H9 (cell line): ENCODE measurements around the gene POF1B. TPM values are rescaled to one million over a fixed set of nuclear protein-coding genes. Genes with fewer than 3 reads are reported as not detected.

Experiments used
- DNase-seq: peaks from one replicate; pipeline ENCODE4 v3.0.0-alpha.2; 2017
- H2AFZ ChIP-seq: one replicate; pipeline ENCODE4 v1.6.1; 2013; ENCODE audit warnings: mild to moderate bottlenecking, low read length, control low read depth, moderate library complexity
- H2AK5ac ChIP-seq: 2 replicates; pipeline ENCODE4 v1.6.1; 2013; ENCODE audit warnings: low read length, control low read depth, mixed read lengths; ENCODE audit not compliant: insufficient read length
- H2BK120ac ChIP-seq: one replicate; pipeline ENCODE4 v1.6.1; 2013; ENCODE audit warnings: low read depth, mild to moderate bottlenecking, low read length, control low read depth, inconsistent platforms; ENCODE audit not compliant: poor library complexity, severe bottlenecking
- H2BK12ac ChIP-seq: 2 replicates; pipeline ENCODE4 v1.6.1; 2013; ENCODE audit warnings: low read length, control low read depth, mixed read lengths, low read depth; ENCODE audit not compliant: insufficient read length
- H2BK15ac ChIP-seq: 2 replicates; pipeline ENCODE4 v1.6.1; 2013; ENCODE audit warnings: low read depth, low read length, control low read depth
- H2BK20ac ChIP-seq: one replicate; pipeline ENCODE4 v1.6.1; 2013; ENCODE audit warnings: low read depth, mild to moderate bottlenecking, low read length, control low read depth, inconsistent platforms; ENCODE audit not compliant: poor library complexity, severe bottlenecking
- H2BK5ac ChIP-seq: 2 replicates; pipeline ENCODE4 v1.6.1; 2013; ENCODE audit warnings: low read length, control low read depth, mixed read lengths; ENCODE audit not compliant: insufficient read length
- H3K14ac ChIP-seq: 2 replicates; pipeline ENCODE4 v1.6.1; 2013; ENCODE audit warnings: low read length, control low read depth; ENCODE audit not compliant: insufficient read depth
- H3K18ac ChIP-seq: 2 replicates; pipeline ENCODE4 v1.6.1; 2013; ENCODE audit warnings: low read depth, mild to moderate bottlenecking, mixed read lengths, low read length, control low read depth; ENCODE audit not compliant: insufficient read length
- H3K23ac ChIP-seq: 2 replicates; pipeline ENCODE4 v1.6.1; 2013; ENCODE audit warnings: low read length, control low read depth, mixed read lengths, low read depth; ENCODE audit not compliant: insufficient read length
- H3K23me2 ChIP-seq: 2 replicates; pipeline ENCODE4 v1.6.1; 2013; ENCODE audit warnings: low read depth, mild to moderate bottlenecking, mixed read lengths, low read length, control low read depth; ENCODE audit not compliant: insufficient read length, poor library complexity, severe bottlenecking
- H3K27ac ChIP-seq: 2 replicates; pipeline ENCODE4 v1.5.1; 2013; ENCODE audit warnings: low read length, control low read depth, mixed read lengths, low read depth; ENCODE audit not compliant: insufficient read length
- H3K27me3 ChIP-seq: 2 replicates; pipeline ENCODE4 v1.6.1; 2013; ENCODE audit warnings: low read length, control low read depth, inconsistent platforms; ENCODE audit not compliant: insufficient read depth
- H3K4ac ChIP-seq: 2 replicates; pipeline ENCODE4 v1.6.1; 2013; ENCODE audit warnings: low read depth, mild to moderate bottlenecking, control low read depth, inconsistent platforms, low read length, moderate library complexity
- H3K4me1 ChIP-seq: 2 replicates; pipeline ENCODE4 v1.6.1; 2013; ENCODE audit warnings: low read length, control low read depth, inconsistent platforms; ENCODE audit not compliant: insufficient read depth
- H3K4me2 ChIP-seq: 2 replicates; pipeline ENCODE4 v1.6.1; 2013; ENCODE audit warnings: low read length, control low read depth, mixed read lengths; ENCODE audit not compliant: insufficient read length, insufficient read depth
- H3K56ac ChIP-seq: 2 replicates; pipeline ENCODE4 v1.6.1; 2013; ENCODE audit warnings: low read depth, mild to moderate bottlenecking, mixed read lengths, low read length, control low read depth; ENCODE audit not compliant: insufficient read length
- H3K79me1 ChIP-seq: 2 replicates; pipeline ENCODE4 v1.6.1; 2013; ENCODE audit warnings: low read depth, mild to moderate bottlenecking, moderate library complexity, low read length, control low read depth, inconsistent platforms; ENCODE audit not compliant: insufficient read depth, poor library complexity, severe bottlenecking
- H3K79me2 ChIP-seq: 2 replicates; pipeline ENCODE4 v1.6.1; 2013; ENCODE audit warnings: low read length, control low read depth, inconsistent platforms; ENCODE audit not compliant: insufficient read depth
- H3K9ac ChIP-seq: 2 replicates; pipeline ENCODE4 v1.6.1; 2013; ENCODE audit warnings: low read length, control low read depth, mixed read lengths; ENCODE audit not compliant: insufficient read length; ENCODE audit errors: extremely low read depth
- H3K9me3 ChIP-seq: one replicate; pipeline ENCODE4 v1.6.1; 2013; ENCODE audit warnings: low read depth, low read length, inconsistent platforms; ENCODE audit not compliant: control insufficient read depth
- H3T11ph ChIP-seq: one replicate; pipeline ENCODE4 v1.6.1; 2013; ENCODE audit warnings: mild to moderate bottlenecking, low read length, control low read depth, inconsistent platforms
- H4K20me1 ChIP-seq: one replicate; pipeline ENCODE4 v1.6.1; 2013; ENCODE audit not compliant: control insufficient read depth, insufficient read length, insufficient read depth
- H4K5ac ChIP-seq: 2 replicates; pipeline ENCODE4 v1.6.1; 2013; ENCODE audit warnings: low read depth, mild to moderate bottlenecking, mixed read lengths, low read length, control low read depth; ENCODE audit not compliant: insufficient read length
- H4K8ac ChIP-seq: replicated peaks from 2 replicates; pipeline ENCODE4 v1.6.1; 2013; ENCODE audit warnings: low read length, control low read depth, mixed read lengths, low read depth; ENCODE audit not compliant: insufficient read length
- H4K91ac ChIP-seq: 2 replicates; pipeline ENCODE4 v1.6.1; 2013; ENCODE audit warnings: low read depth, mild to moderate bottlenecking, moderate library complexity, mixed read lengths, low read length, control low read depth; ENCODE audit not compliant: insufficient read length
- H3K27ac Mint-ChIP-seq, 3 experiments: 2 replicates in 2 of 3; 3 replicates in 1 of 3; pipeline ENCODE4 v1.8.0; 2020 to 2021; ENCODE audit warnings: mixed read lengths in 3 of 3, mild to moderate bottlenecking in 1 of 3, moderate library complexity in 1 of 3
- H3K27me3 Mint-ChIP-seq: 2 replicates; pipeline ENCODE4 v1.8.0; 2021; ENCODE audit warnings: low read depth, mild to moderate bottlenecking, moderate library complexity, mixed read lengths
- H3K36me3 Mint-ChIP-seq, 3 experiments: 2 replicates in 2 of 3; 3 replicates in 1 of 3; pipeline ENCODE4 v1.8.0; 2020 to 2021; ENCODE audit warnings: low read depth in 3 of 3, mixed read lengths in 3 of 3; ENCODE audit not compliant: insufficient read depth in 1 of 3
- H3K4me1 Mint-ChIP-seq, 2 experiments: 2 replicates each; pipeline ENCODE4 v1.8.0; 2020; ENCODE audit warnings: mixed read lengths in 2 of 2
- H3K4me3 Mint-ChIP-seq, 2 experiments: 2 replicates in 1 of 2; 3 replicates in 1 of 2; pipeline ENCODE4 v1.8.0; 2020 to 2021; ENCODE audit warnings: mild to moderate bottlenecking in 2 of 2, mixed read lengths in 2 of 2, moderate library complexity in 1 of 2
- H3K9me3 Mint-ChIP-seq, 2 experiments: 2 replicates in 1 of 2; 3 replicates in 1 of 2; pipeline ENCODE4 v1.8.0; 2020; ENCODE audit warnings: mild to moderate bottlenecking in 2 of 2, mixed read lengths in 2 of 2, moderate library complexity in 1 of 2
- WGBS: extraction: QIAGEN DNeasy Blood & Tissue Kit; methylation state at CpG from one replicate; pipeline ENCODE4 v1.1.7; 2013; ENCODE audit warnings: missing lambda C conversion rate, low lambda C conversion rate, mixed read lengths; ENCODE audit not compliant: insufficient read length; ENCODE audit errors: extremely low coverage; 5-methylcytosine and 5-hydroxymethylcytosine counted together
- total RNA-seq: library from RNA; stranded (reverse); gene quantifications from 2 replicates; pipeline ENCODE4 v1.2.1, GENCODE V29; 2021
- TF ChIP-seq, protein P1 (sequence below): fragments of 200-600 bp; sonication (generic); conservative IDR thresholded peaks from 3 replicates; pipeline ENCODE4 v1.8.0; 2021; ENCODE audit warnings: antibody characterized with exemption, mild to moderate bottlenecking

The POF1B gene
- total RNA-seq, 1 experiment from 2014 or later, result not detected

DNA sequence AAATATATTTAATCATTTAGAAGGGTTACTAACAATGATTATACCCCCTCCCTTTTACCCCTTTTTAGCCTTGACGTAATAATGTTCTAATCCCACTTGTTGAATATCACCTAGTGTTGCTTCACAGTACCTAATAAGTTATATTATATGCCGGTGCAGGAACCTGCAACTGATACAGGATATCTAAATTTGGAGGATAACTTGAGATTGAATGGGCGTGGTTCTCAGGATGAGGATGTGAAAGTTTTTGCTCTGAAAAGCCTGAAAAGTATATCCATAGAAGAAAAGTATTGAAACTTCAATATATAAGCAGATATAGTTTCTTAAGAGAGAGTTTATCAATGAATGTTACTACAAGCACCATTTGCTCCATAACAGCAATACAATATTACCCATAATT, 75.9 kb downstream of the POF1B start:
- Histone ChIP-seq H3K23me2 (no peaks in the 10 kb centered on the region), H3K23ac (no peak overlapping the region), H2AK5ac (no peak overlapping the region), H3K79me1 (no peaks in the 10 kb centered on the region), H3K9me3 (no peaks in the 10 kb centered on the region), H3K14ac (no peak overlapping the region), H4K5ac (no peak overlapping the region), H2BK20ac (no peak overlapping the region), H3T11ph (no peak overlapping the region), H2AFZ (no peak overlapping the region), H2BK5ac (no peak overlapping the region), H3K4me1 (no peaks in the 10 kb centered on the region), H4K20me1 (no peaks in the 10 kb centered on the region), H2BK120ac (no peak overlapping the region), H4K91ac (no peak overlapping the region), H3K4me2 (no peak overlapping the region), H2BK12ac (no peak overlapping the region), H3K79me2 (no peaks in the 10 kb centered on the region), H3K4ac (no peak overlapping the region), H3K9ac (no peak overlapping the region), H3K27me3 (no peaks in the 10 kb centered on the region), H3K27ac (no peak overlapping the region), H4K8ac (no peak overlapping the region), H3K56ac (no peak overlapping the region), H2BK15ac (no peak overlapping the region), H3K18ac (no peak overlapping the region)
- TF ChIP-seq, protein P1, sequence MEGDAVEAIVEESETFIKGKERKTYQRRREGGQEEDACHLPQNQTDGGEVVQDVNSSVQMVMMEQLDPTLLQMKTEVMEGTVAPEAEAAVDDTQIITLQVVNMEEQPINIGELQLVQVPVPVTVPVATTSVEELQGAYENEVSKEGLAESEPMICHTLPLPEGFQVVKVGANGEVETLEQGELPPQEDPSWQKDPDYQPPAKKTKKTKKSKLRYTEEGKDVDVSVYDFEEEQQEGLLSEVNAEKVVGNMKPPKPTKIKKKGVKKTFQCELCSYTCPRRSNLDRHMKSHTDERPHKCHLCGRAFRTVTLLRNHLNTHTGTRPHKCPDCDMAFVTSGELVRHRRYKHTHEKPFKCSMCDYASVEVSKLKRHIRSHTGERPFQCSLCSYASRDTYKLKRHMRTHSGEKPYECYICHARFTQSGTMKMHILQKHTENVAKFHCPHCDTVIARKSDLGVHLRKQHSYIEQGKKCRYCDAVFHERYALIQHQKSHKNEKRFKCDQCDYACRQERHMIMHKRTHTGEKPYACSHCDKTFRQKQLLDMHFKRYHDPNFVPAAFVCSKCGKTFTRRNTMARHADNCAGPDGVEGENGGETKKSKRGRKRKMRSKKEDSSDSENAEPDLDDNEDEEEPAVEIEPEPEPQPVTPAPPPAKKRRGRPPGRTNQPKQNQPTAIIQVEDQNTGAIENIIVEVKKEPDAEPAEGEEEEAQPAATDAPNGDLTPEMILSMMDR, result no peak
- peaks cover 0 to 4% (median 3%) of the 10 kb centered on the region in 3 experiments; a peak in 5 of 7 replicates for H3K36me3 Mint-ChIP-seq
- peaks cover 46 to 59% of the 10 kb centered on the region in 2 experiments for H3K9me3 Mint-ChIP-seq
- H3K4me3 Mint-ChIP-seq, result no peak overlapping the region
- DNase-seq, result no peak
- no peak overlapping the region for H3K27ac Mint-ChIP-seq
- peaks cover 2% of the 10 kb centered on the region; the same call in 1 of the 2 replicates for H3K27me3 Mint-ChIP-seq
- WGBS, result no CpG with 5 or more reads among the region's 3 CpGs
- H3K4me1 Mint-ChIP-seq, result no peaks in the 10 kb centered on the region
